Endodermal cell (in vitro differentiated cells): Measurements from ENCODE around the gene LRRTM2. TPM values are rescaled to one million over a fixed set of nuclear protein-coding genes. Genes with fewer than 3 reads are reported as not detected.

ENCODE experiments used
- DNase-seq: peaks from one replicate; pipeline ENCODE4 v3.0.0-alpha.2; 2017
- H3K27ac ChIP-seq: 2 replicates; pipeline ENCODE4 v1.5.1; 2013; ENCODE audit warnings: mild to moderate bottlenecking, low read depth, low read length, moderate library complexity
- H3K27me3 ChIP-seq: 2 replicates; pipeline ENCODE4 v1.6.1; 2013; ENCODE audit warnings: mild to moderate bottlenecking, low read length, moderate library complexity; ENCODE audit not compliant: insufficient read depth, control insufficient read depth, poor library complexity, severe bottlenecking
- H3K36me3 ChIP-seq: 2 replicates; pipeline ENCODE4 v1.7.0; 2013; ENCODE audit warnings: mild to moderate bottlenecking, low read length, moderate library complexity; ENCODE audit not compliant: control insufficient read depth, insufficient read depth
- H3K4me1 ChIP-seq: one replicate; pipeline ENCODE4 v1.7.0; 2013; ENCODE audit warnings: low read length; ENCODE audit not compliant: control insufficient read depth, insufficient read depth
- H3K4me3 ChIP-seq: 2 replicates; pipeline ENCODE4 v1.5.1; 2013; ENCODE audit warnings: mild to moderate bottlenecking, low read length, moderate library complexity
- H3K9ac ChIP-seq: 2 replicates; pipeline ENCODE4 v1.6.1; 2013; ENCODE audit warnings: mild to moderate bottlenecking, low read length, moderate library complexity; ENCODE audit not compliant: poor library complexity, severe bottlenecking; ENCODE audit errors: extremely low read depth
- H3K9me3 ChIP-seq: 2 replicates; pipeline ENCODE4 v1.6.1; 2013; ENCODE audit warnings: mild to moderate bottlenecking, low read length, moderate library complexity; ENCODE audit not compliant: control insufficient read depth
- H3K27ac Mint-ChIP-seq: 2 replicates; pipeline ENCODE4 v1.8.0; 2020; ENCODE audit warnings: mixed read lengths
- H3K27me3 Mint-ChIP-seq: 2 replicates; pipeline ENCODE4 v1.8.0; 2021; ENCODE audit warnings: mild to moderate bottlenecking, mixed read lengths; ENCODE audit not compliant: insufficient read depth
- H3K36me3 Mint-ChIP-seq: 2 replicates; pipeline ENCODE4 v1.8.0; 2020; ENCODE audit warnings: low read depth, mixed read lengths
- H3K4me1 Mint-ChIP-seq: 2 replicates; pipeline ENCODE4 v1.8.0; 2020; ENCODE audit warnings: mixed read lengths
- H3K4me3 Mint-ChIP-seq: 2 replicates; pipeline ENCODE4 v1.8.0; 2020; ENCODE audit warnings: mild to moderate bottlenecking, moderate library complexity, mixed read lengths
- H3K9me3 Mint-ChIP-seq: 2 replicates; pipeline ENCODE4 v1.8.0; 2020; ENCODE audit warnings: mild to moderate bottlenecking, mixed read lengths
- WGBS, 2 experiments: methylation state at CpG; one replicate each; pipeline versions ENCODE4 v1.1.5 to v1.1.7; 2013; ENCODE audit warnings: missing lambda C conversion rate in 2 of 2, mixed read lengths in 1 of 2; ENCODE audit not compliant: insufficient coverage in 1 of 2, insufficient read length in 1 of 2; 5-methylcytosine and 5-hydroxymethylcytosine counted together
- total RNA-seq, 2 donors: library from RNA; stranded (reverse); fragmentation: NEBNext Ultra II Directional in 1 of 2; extraction: Animal tissue kit (Norgen Biotek cat#: 25700) in 1 of 2; gene quantifications; 2 replicates in 1 of 2; 3 replicates in 1 of 2; pipeline ENCODE4 v1.2.1, GENCODE V29; 2021
- TF ChIP-seq, protein P1 (sequence below): fragments of 200-600 bp; sonication (generic); conservative IDR thresholded peaks from 2 replicates; pipeline ENCODE4 v1.5.0; 2021; ENCODE audit warnings: antibody characterized with exemption, mild to moderate bottlenecking

LRRTM2 gene
- total RNA-seq, 2 donors from 2014 or later: not detected

DNA sequence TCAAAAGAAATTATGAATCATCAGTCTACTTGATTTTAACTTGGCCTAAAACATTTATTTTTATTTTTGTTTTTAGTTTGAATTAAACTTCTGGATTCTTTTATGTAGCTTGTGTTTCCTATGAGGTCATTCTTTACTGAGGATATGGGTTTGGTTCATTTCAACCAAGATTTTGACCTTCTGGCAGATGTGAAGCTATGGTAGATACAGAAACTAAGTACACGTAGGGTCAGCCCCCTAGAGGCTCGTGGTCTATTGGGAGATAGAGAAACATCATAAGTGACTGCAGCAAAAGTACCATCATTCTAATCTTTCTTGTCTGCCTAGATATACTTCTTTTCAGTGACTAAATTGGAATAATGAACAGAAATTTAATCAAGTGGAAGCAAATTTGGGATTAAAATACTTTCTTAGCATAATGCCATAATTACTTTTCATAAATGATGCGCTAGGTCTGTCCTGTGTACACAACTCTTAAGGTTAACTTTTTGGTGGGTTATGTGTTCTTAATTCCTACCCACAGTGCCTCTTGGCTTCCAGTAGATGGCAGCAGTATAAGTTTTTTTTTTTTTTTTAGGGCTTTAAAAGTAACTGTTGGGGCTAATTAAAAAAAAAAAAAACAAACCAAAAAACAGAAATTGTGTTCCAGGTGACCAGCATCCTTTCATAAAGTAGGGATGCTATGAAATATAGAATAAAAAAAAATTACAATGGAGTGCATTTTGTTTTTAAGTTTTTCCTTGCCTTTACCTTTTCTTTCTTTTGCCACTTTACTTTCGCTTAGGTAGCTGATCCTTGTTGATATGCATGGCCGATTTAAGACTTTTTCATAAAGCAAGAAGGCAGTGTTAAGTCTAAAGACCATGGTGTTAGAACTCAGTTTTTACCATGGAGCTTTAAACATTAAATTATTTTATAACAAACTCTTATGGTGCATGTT is 49.9 kb downstream of the LRRTM2 start:
- H3K36me3 Mint-ChIP-seq: peaks cover 50% of the 10 kb centered on the region
- H3K4me1 Mint-ChIP-seq: no peaks in the 10 kb centered on the region
- H3K27ac ChIP-seq: no peak overlapping the region
- no peak overlapping the region for H3K4me3 Mint-ChIP-seq
- peaks cover 79% of the 10 kb centered on the region for H3K36me3 ChIP-seq
- H3K9me3 Mint-ChIP-seq: no peaks in the 10 kb centered on the region
- no peak overlapping the region for H3K9ac ChIP-seq
- H3K27ac Mint-ChIP-seq: no peak overlapping the region
- H3K27me3 Mint-ChIP-seq: no peaks in the 10 kb centered on the region
- no peaks in the 10 kb centered on the region for H3K27me3 ChIP-seq
- WGBS, 2 experiments: 86% methylated on average over 5 of the region's 5 CpGs; no CpG with 5 or more reads in 1 of the 2 experiments
- TF ChIP-seq, protein P1, sequence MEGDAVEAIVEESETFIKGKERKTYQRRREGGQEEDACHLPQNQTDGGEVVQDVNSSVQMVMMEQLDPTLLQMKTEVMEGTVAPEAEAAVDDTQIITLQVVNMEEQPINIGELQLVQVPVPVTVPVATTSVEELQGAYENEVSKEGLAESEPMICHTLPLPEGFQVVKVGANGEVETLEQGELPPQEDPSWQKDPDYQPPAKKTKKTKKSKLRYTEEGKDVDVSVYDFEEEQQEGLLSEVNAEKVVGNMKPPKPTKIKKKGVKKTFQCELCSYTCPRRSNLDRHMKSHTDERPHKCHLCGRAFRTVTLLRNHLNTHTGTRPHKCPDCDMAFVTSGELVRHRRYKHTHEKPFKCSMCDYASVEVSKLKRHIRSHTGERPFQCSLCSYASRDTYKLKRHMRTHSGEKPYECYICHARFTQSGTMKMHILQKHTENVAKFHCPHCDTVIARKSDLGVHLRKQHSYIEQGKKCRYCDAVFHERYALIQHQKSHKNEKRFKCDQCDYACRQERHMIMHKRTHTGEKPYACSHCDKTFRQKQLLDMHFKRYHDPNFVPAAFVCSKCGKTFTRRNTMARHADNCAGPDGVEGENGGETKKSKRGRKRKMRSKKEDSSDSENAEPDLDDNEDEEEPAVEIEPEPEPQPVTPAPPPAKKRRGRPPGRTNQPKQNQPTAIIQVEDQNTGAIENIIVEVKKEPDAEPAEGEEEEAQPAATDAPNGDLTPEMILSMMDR: peak; percentile 83
- H3K4me1 ChIP-seq: no peaks in the 10 kb centered on the region
- no peaks in the 10 kb centered on the region for H3K9me3 ChIP-seq
- H3K4me3 ChIP-seq: no peak overlapping the region
- DNase-seq: no peak

DNA sequence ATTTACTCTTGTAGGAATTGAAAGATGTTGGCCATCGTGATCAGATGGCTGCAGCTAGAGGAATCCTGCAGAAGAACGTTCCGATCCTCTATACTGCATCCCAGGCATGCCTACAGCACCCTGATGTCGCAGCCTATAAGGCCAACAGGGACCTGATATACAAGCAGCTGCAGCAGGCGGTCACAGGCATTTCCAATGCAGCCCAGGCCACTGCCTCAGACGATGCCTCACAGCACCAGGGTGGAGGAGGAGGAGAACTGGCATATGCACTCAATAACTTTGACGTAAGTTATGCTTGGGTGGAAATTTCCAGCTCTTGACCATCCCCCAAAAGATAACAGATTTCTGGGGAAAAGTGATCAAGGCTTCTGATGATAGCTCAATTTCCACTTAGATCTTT is 50.6 kb downstream of the LRRTM2 start:
- TF ChIP-seq, protein P1: no peak
- DNase-seq: no peak
- H3K9me3 Mint-ChIP-seq: no peaks in the 10 kb centered on the region
- H3K9me3 ChIP-seq: no peaks in the 10 kb centered on the region
- peaks cover 82% of the 10 kb centered on the region for H3K36me3 ChIP-seq
- no peaks in the 10 kb centered on the region for H3K4me1 ChIP-seq
- H3K4me3 Mint-ChIP-seq: no peak overlapping the region
- no peaks in the 10 kb centered on the region for H3K4me1 Mint-ChIP-seq
- no peaks in the 10 kb centered on the region for H3K27me3 Mint-ChIP-seq
- peaks cover 50% of the 10 kb centered on the region for H3K36me3 Mint-ChIP-seq
- H3K4me3 ChIP-seq: no peak overlapping the region
- WGBS, 2 experiments: 92 to 97% methylated on average over 7 of the region's 7 CpGs
- H3K27me3 ChIP-seq: no peaks in the 10 kb centered on the region
- no peak overlapping the region for H3K27ac ChIP-seq
- no peak overlapping the region for H3K27ac Mint-ChIP-seq
- H3K9ac ChIP-seq: no peak overlapping the region

DNA sequence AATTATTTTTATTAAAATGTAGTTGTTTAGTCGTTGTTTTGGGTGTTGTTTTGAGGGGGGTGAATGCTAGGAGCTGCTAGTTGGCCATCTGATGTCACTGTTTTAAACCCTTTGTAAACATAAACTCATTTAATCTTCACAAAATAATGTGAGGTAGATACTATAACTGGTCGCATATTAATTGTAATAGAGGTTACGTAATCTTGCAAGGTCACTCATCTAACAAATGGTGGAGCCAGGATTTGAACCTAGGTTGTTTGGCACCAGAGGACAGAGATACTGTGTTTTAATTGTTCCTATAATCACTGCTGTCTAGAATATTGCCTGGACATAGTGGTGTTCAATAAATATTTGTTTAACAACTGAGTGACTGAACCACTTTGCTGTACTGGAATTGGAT is 54.4 kb downstream of the LRRTM2 start:
- Mint-ChIP-seq H3K27ac (no peak overlapping the region), H3K4me3 (no peak overlapping the region), H3K9me3 (no peaks in the 10 kb centered on the region), H3K4me1 (no peaks in the 10 kb centered on the region), H3K36me3 (peaks cover 39% of the 10 kb centered on the region), H3K27me3 (no peaks in the 10 kb centered on the region)
- Histone ChIP-seq H3K27me3 (no peaks in the 10 kb centered on the region), H3K4me1 (no peaks in the 10 kb centered on the region), H3K36me3 (peaks cover 82% of the 10 kb centered on the region), H3K4me3 (no peak overlapping the region), H3K9ac (no peak overlapping the region), H3K9me3 (no peaks in the 10 kb centered on the region), H3K27ac (no peak overlapping the region)
- WGBS, 2 experiments: 86 to 98% methylated on average over 1 to 2 of the region's 3 CpGs
- no peak for DNase-seq
- TF ChIP-seq, protein P1: no peak
